ENCODE data around the gene MRPS21.

- TF ChIP-seq CTCF (IDR thresholded peaks at IDR 0.05; ENCODE audit: poor library complexity) (no peak), EZH2 (IDR thresholded peaks at IDR 0.05; ENCODE audit: borderline replicate concordance) (no peak), EZH2phosphoT487 (IDR thresholded peaks at IDR 0.05; ENCODE audit: low read depth, severe bottlenecking, unreplicated experiment) (no peak)
Measured at GRCh38 chr1:150352866-150353265, 59.2 kb downstream of the MRPS21 start.
